Fibroblast of gingiva (primary cell): Measurements from ENCODE around the gene MTFP1.
"Not testable (repeated sequence)": the region's sequence is repeated elsewhere in the genome, so short reads cannot be mapped to it uniquely, and the experiment has no call there.

ENCODE experiments used
- DNase-seq: peaks from one replicate; pipeline ENCODE4 v3.0.0-alpha.2; 2011; ENCODE audit warnings: low read depth

Gene MTFP1

DNA sequence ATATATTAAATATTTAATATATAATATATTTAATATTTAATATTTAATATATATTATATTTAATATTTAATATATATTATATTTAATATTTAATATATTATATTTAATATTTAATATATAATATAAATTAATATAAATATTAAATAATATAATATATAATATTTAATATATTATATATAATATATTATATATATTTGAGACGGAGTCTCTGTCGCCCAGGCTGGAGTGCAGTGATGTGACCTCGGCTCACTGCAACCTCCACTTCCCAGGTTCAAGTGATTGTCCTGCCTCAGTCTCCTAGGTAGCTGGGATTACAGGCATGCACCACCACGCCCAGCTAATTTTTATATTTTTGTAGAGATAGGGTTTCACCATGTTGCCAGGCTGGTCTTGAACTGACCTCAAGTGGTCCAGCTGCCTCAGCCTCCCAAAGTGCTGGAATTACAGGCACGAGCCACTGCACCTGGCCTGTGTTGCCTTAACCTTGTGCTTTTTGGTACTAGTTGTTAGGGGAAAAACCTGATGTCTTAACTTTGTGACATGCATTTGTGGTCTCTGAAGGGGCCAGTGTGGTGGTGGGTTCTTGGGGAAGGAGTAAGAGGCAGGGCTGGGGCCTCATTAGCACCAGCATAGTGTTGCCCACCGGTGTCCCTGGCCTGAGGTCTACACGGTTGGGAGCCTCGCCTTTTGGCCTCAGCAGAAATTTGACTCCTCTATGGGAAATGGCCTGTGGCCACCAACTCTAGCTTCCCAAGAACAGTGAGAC, 29.7 kb downstream of the MTFP1 start:
- no peak for DNase-seq

DNA sequence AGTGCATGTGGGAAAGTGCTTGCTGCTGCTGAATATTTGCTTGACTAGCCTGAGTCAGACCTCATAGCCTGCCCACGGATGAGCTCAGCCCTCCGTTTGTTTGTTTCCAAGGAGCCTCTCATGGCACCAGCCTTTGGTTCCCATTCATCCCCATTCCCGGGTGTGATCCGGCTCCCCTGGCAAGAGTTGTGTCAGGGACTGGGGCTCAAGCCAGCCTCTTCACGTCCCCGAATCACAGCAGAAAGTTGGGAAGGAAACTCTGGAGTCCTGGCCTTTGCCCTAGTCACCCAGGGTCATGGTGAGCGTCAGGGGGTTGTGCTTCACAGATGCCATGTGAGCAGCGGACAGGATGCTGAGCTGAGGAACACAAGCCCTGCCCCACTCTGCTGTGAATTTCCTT, 32.4 kb downstream of the MTFP1 start:
- DNase-seq: no peak

GRCh38 chr22:30459181-30460052, 33.8 kb downstream of the MTFP1 start:
- no peak for DNase-seq

- DNase-seq: no peak
Observed at GRCh38 chr22:30460147-30460546, 34.6 kb downstream of the MTFP1 start.

DNA sequence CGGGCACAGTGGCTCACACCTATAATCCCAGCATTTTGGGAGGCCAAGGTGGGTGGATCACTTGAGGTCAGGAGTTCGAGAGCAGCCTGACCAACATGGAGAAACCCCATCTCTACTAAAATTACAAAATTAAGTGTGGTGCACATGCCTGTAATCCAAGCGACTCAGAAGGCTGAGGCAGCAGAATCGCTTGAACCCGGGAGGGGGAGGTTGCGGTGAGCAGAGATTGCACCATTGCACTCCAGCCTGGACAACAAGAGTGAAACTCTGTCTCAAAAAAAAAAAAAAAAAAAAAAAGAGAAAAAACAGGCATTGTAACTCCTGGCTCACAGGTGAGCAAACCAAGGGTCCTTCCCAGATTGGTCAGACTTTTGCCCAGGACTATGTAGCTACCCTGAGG, 35.0 kb downstream of the MTFP1 start:
- DNase-seq: not testable (repeated sequence)

GRCh38 chr22:30469165-30469564, 43.6 kb downstream of the MTFP1 start:
- no peak for DNase-seq

- no peak for DNase-seq
Observed at GRCh38 chr22:30470655-30471054, 45.1 kb downstream of the MTFP1 start.

DNA sequence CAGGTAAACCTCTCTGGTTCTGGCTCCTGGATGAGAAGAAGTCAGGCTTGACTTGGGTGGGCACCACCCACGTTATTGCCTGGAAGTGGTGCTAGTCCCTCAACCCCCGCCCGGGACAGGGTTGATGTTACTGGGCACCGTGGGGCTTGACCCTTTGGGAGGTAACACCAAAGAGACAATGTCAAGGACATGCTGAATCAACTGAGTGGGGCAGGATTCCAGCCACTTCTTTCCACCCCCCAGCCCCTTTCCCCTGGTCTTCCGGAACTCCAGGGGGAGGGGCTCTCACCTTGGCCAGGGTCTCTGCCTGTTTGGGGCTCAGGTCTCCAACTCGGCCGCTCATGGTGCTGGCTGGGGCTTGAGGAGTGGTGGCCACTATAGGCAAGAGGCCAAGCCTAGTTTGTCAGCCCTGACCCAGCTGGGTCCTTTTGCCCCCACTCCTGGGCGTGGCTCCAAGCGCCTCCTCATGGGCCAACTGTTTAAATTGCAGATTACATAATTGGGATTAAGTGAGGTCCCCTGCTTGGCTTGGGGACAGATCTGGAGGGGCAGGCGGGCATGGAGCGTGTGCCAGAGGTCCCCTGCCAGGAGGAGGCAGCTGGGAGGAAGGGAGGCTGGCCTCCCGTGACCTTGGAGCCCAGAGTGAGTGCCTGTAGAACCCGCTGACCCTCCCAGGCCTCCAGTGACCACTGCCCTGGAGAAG, 46.2 kb downstream of the MTFP1 start, which contains the start of gene SEC14L3:
TSS of gene SEC14L3 (minus strand) at position 402 of the 703 bp plus-strand sequence. CDS start at position 343, 59 bp downstream.
- no peak for DNase-seq

GRCh38 chr22:30472994-30473720, 47.6 kb downstream of the MTFP1 start:
- DNase-seq: no peak

DNA sequence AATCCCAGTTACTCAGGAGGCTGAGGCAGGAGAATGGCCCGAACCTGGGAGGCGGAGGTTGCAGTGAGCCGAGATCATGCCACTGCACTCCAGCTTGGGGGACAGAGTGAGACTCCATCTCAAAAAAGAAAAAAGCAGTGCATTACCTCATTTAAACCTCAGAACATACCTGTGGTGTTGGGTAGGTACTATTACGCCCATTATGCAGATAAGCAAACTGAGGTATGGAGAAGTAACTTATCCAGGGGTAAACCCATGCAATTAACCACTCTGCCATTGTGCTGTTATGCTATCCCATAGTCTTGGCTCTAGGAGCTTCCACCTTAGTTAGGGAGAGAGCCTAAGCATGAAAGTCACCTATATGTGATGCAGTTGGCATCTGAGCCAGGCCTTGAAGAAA, 48.6 kb downstream of the MTFP1 start:
- no peak for DNase-seq

DNA sequence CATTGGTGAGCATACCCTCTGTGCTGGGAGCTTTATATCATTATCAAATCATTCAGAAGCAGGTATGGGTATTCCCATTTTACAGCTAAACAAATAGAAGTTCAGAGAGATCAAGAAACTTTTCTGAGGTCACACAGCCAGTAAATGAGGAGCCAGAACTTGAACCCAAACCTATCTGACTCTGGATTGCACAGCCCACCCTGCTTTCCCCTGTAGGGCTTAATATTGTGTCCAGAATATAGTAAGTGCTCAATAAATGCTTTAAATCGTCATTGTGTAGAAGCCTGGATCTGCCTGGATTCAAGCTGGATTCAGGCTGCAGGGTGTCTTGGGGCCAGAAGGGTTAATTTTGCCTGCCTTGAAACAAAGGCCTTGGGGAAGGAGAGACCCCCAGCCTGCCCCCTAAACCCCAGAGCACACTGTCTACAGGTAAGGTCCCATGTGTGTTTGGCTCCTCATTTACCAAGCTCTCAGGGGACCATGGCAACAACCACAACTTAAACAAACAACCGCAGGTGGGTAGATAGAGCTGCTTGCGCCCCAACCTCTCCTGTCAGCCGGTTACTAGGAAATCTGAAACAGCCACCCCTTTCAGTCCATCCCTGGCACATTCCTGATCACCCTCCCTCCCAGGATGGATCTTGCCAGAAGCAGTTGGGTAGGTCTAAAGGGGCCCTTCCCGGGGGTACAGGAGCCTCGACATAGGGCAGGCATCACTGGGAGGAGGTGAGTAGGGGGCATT, 49.3 kb downstream of the MTFP1 start:
- DNase-seq: no peak
